ENCODE measurements around the gene FUT4. TPM values are rescaled to one million over a fixed set of nuclear protein-coding genes. Genes with fewer than 3 reads are reported as not detected.

Gene FUT4
- polyA plus RNA-seq, 2 of the 4 experiments (the other 2 are of a cell fraction): 1.6 to 1.8 TPM

GRCh38 chr11:94545264-94546161 is 1.8 kb downstream of the FUT4 start:
- no peak for DNase-seq (ENCODE audit: low read depth in 1 of 2, low spot score in 1 of 2)
- POLR2A ChIA-PET: no interaction called here

GRCh38 chr11:94546162-94546470 is 2.4 kb downstream of the FUT4 start:
- ATAC-seq: no peak
- 94% methylated on average over 2 of the region's 2 CpGs for WGBS (ENCODE audit: missing lambda C conversion rate)
- no peak overlapping the region for H3K27ac ChIP-seq
- FAIRE-seq: no peak
- ChIA-PET POLR2A (no interaction called here), CTCF (interaction anchor here (1.2 kb wide), 1 partner anchor 10 kb away, joined by 4 read pairs; no protein-coding TSS in a partner anchor)
- no peak for DNase-seq (ENCODE audit: low read depth in 1 of 2, low spot score in 1 of 2)
- no peak overlapping the region for H3K4me3 ChIP-seq
- peaks cover 23% of the 10 kb centered on the region for H3K4me1 ChIP-seq
- peak overlapping the region; percentile 80 for H3K4me2 ChIP-seq
- no peak for TF ChIP-seq ESRRA (IDR thresholded peaks at IDR 0.05; ENCODE audit: borderline replicate concordance, low read length)
- no peak for TF ChIP-seq POLR2AphosphoS2 (conservative IDR thresholded peaks at IDR 0.05; ENCODE audit: low read length)
- TF ChIP-seq CHD2 (IDR thresholded peaks at IDR 0.05; ENCODE audit: low read length, partially characterized antibody): no peak
- no peak for TF ChIP-seq FOSL2 (IDR thresholded peaks at IDR 0.05)
- TF ChIP-seq FOSL2 (CRISPR knock-in tag; IDR thresholded peaks at IDR 0.05): no peak
- TF ChIP-seq HOXA7 (CRISPR knock-in tag; IDR thresholded peaks at IDR 0.05): no peak
- TF ChIP-seq HOXB13 (CRISPR knock-in tag; IDR thresholded peaks at IDR 0.05; ENCODE audit: low read depth): no peak
- no peak for TF ChIP-seq POLR2A (IDR thresholded peaks at IDR 0.05; ENCODE audit: low read length)
- TF ChIP-seq PBX3 (IDR thresholded peaks at IDR 0.05): no peak
- no peak for TF ChIP-seq MAFK (IDR thresholded peaks at IDR 0.05; ENCODE audit: partially characterized antibody)
- no peak for TF ChIP-seq EHMT2 (IDR thresholded peaks at IDR 0.05; ENCODE audit: low read depth)
- no peak for TF ChIP-seq JUN (IDR thresholded peaks at IDR 0.05)
- TF ChIP-seq ATOH8 (CRISPR knock-in tag; IDR thresholded peaks at IDR 0.05; ENCODE audit: low read depth): no peak
- no peaks in the 10 kb centered on the region for H3K9me3 ChIP-seq

More at GRCh38 chr11:94545264-94546161, 1.8 kb downstream of the FUT4 start:
- FAIRE-seq: no peak
- Histone ChIP-seq H3K4me2 (peak overlapping the region; percentile 80), H3K9me3 (no peaks in the 10 kb centered on the region), H3K4me3 (no peak overlapping the region), H3K27ac (peak overlapping the region in 1 of 2 experiments; percentile 100; a peak in 2 of 6 replicates), H3K4me1 (peaks cover 23% of the 10 kb centered on the region)
- no peak for ATAC-seq
- TF ChIP-seq FOSL2 (IDR thresholded peaks at IDR 0.05) (no peak), FOSL2 (CRISPR knock-in tag; IDR thresholded peaks at IDR 0.05) (no peak), MAX (IDR thresholded peaks at IDR 0.05) (no peak), BCL3 (IDR thresholded peaks at IDR 0.05) (no peak)
- CTCF ChIA-PET: interaction anchor here (1.2 kb wide), 1 partner anchor 11 kb away, joined by 4 read pairs; no protein-coding TSS in a partner anchor
- WGBS (ENCODE audit: missing lambda C conversion rate): 95% methylated on average over 43 of the region's 54 CpGs

- FAIRE-seq (no peak), DNase-seq (ENCODE audit: low read depth in 1 of 2, low spot score in 1 of 2) (no peak), ATAC-seq (no peak)
- Histone ChIP-seq H3K9me3 (no peaks in the 10 kb centered on the region), H3K27ac (no peak overlapping the region), H3K4me3 (no peak overlapping the region), H3K4me2 (peak overlapping the region; percentile 80), H3K4me1 (peaks cover 23% of the 10 kb centered on the region)
- WGBS (ENCODE audit: missing lambda C conversion rate): 90% methylated on average over 1 of the region's 1 CpG
- POLR2A ChIA-PET: no interaction called here
- CTCF ChIA-PET: interaction anchor here (1.0 kb wide), 1 partner anchor 9 kb away, joined by 3 read pairs; no protein-coding TSS in a partner anchor
- TF ChIP-seq FOSB (CRISPR knock-in tag; IDR thresholded peaks at IDR 0.05) (no peak), CTCF (IDR thresholded peaks at IDR 0.05) (no peak), CBX8 (IDR thresholded peaks at IDR 0.05) (no peak), TP53 (CRISPR knock-in tag; IDR thresholded peaks at IDR 0.05) (no peak), CEBPB (IDR thresholded peaks at IDR 0.05) (no peak), RCOR1 (IDR thresholded peaks at IDR 0.05; ENCODE audit: low read depth, low read length) (no peak), MAFK (IDR thresholded peaks at IDR 0.05; ENCODE audit: partially characterized antibody) (no peak), SMC3 (IDR thresholded peaks at IDR 0.05) (no peak), HES2 (IDR thresholded peaks at IDR 0.05) (no peak), MYC (IDR thresholded peaks at IDR 0.05; ENCODE audit: borderline replicate concordance, low read length) (no peak), ZFP36 (IDR thresholded peaks at IDR 0.05; ENCODE audit: borderline replicate concordance, partially characterized antibody) (no peak), ZSCAN20 (CRISPR knock-in tag; IDR thresholded peaks at IDR 0.05) (no peak), BCL3 (IDR thresholded peaks at IDR 0.05) (no peak), RARB (CRISPR knock-in tag; IDR thresholded peaks at IDR 0.05) (no peak)
Observed at GRCh38 chr11:94546886-94547285, 3.2 kb downstream of the FUT4 start.
